SJCRH30 (cell line): ENCODE data around the gene FAM184A. TPM values are rescaled to one million over a fixed set of nuclear protein-coding genes. Genes with fewer than 3 reads are reported as not detected.
"Not testable (repeated sequence)": the region's sequence is repeated elsewhere in the genome, so short reads cannot be mapped to it uniquely, and the experiment has no call there.

Source experiments
- DNase-seq, 2 experiments: peaks; one replicate each; pipeline ENCODE4 v3.0.0-alpha.2; 2015 to 2020
- H3K27ac ChIP-seq: fragments of 250-450 bp; sonication (Bioruptor Pico); 2 replicates; pipeline ENCODE4 v1.5.1; 2020; ENCODE audit warnings: mild to moderate bottlenecking, moderate library complexity
- H3K27me3 ChIP-seq: fragments of 250-450 bp; sonication (Bioruptor Pico); 2 replicates; pipeline ENCODE4 v1.5.1; 2020; ENCODE audit warnings: mild to moderate bottlenecking, moderate library complexity
- H3K36me3 ChIP-seq: fragments of 250-450 bp; sonication (Bioruptor Pico); 2 replicates; pipeline ENCODE4 v1.5.1; 2020; ENCODE audit warnings: mild to moderate bottlenecking, moderate library complexity
- H3K4me1 ChIP-seq: fragments of 250-450 bp; sonication (Bioruptor Pico); 2 replicates; pipeline ENCODE4 v1.5.1; 2020; ENCODE audit warnings: mild to moderate bottlenecking, moderate library complexity
- H3K4me3 ChIP-seq: fragments of 250-450 bp; sonication (Bioruptor Pico); 2 replicates; pipeline ENCODE4 v1.5.1; 2020; ENCODE audit warnings: mild to moderate bottlenecking, moderate library complexity
- H3K9me3 ChIP-seq: fragments of 250-450 bp; sonication (Bioruptor Pico); replicated peaks from 2 replicates; pipeline ENCODE4 v1.5.1; 2020; ENCODE audit warnings: mild to moderate bottlenecking, moderate library complexity
- total RNA-seq: library from RNA; depleted of rRNA; stranded (reverse); fragments of >200 nt; shearing (Covaris generic); gene quantifications from 2 replicates; pipeline ENCODE4 v1.2.3, GENCODE V29; 2014

Gene FAM184A
- total RNA-seq, 1 experiment from 2014 or later: 11.3 TPM

GRCh38 chr6:119028091-119028490 is 50.4 kb downstream of the FAM184A start:
- H3K36me3 ChIP-seq: no peaks in the 10 kb centered on the region
- no peaks in the 10 kb centered on the region; the same call in 1 of the 2 replicates for H3K9me3 ChIP-seq
- no peaks in the 10 kb centered on the region for H3K27me3 ChIP-seq
- no peaks in the 10 kb centered on the region for H3K4me1 ChIP-seq
- no peak overlapping the region for H3K27ac ChIP-seq
- H3K4me3 ChIP-seq: no peak overlapping the region
- peak; percentile 6 to 32 for DNase-seq

GRCh38 chr6:119027465-119027864 is 51.0 kb downstream of the FAM184A start:
- Histone ChIP-seq H3K36me3 (no peaks in the 10 kb centered on the region), H3K9me3 (no peaks in the 10 kb centered on the region; the same call in 1 of the 2 replicates), H3K4me3 (no peak overlapping the region)

GRCh38 chr6:119026822-119027221 is 51.6 kb downstream of the FAM184A start:
- no peaks in the 10 kb centered on the region for H3K4me1 ChIP-seq
- no peaks in the 10 kb centered on the region for H3K36me3 ChIP-seq
- DNase-seq: no peak
- H3K9me3 ChIP-seq: no peaks in the 10 kb centered on the region; the same call in 1 of the 2 replicates
- no peaks in the 10 kb centered on the region for H3K27me3 ChIP-seq
- no peak overlapping the region for H3K4me3 ChIP-seq
- no peak overlapping the region for H3K27ac ChIP-seq

More at GRCh38 chr6:119027465-119027864, 51.0 kb downstream of the FAM184A start:
- H3K4me1 ChIP-seq: no peaks in the 10 kb centered on the region
- H3K27me3 ChIP-seq: no peaks in the 10 kb centered on the region
- H3K27ac ChIP-seq: no peak overlapping the region
- DNase-seq: no peak

- H3K9me3 ChIP-seq: no peaks in the 10 kb centered on the region; the same call in 1 of the 2 replicates
- no peak for DNase-seq
- no peak overlapping the region for H3K4me3 ChIP-seq
- no peak overlapping the region for H3K27ac ChIP-seq
- H3K27me3 ChIP-seq: no peaks in the 10 kb centered on the region
- H3K36me3 ChIP-seq: no peaks in the 10 kb centered on the region
- H3K4me1 ChIP-seq: no peaks in the 10 kb centered on the region
Observed at GRCh38 chr6:119025793-119026192, 52.7 kb downstream of the FAM184A start.

GRCh38 chr6:119024111-119024510 is 54.4 kb downstream of the FAM184A start:
- H3K4me1 ChIP-seq: no peaks in the 10 kb centered on the region
- no peaks in the 10 kb centered on the region for H3K36me3 ChIP-seq
- no peak overlapping the region for H3K27ac ChIP-seq
- H3K9me3 ChIP-seq: no peaks in the 10 kb centered on the region; the same call in 1 of the 2 replicates
- no peak overlapping the region for H3K4me3 ChIP-seq
- H3K27me3 ChIP-seq: no peaks in the 10 kb centered on the region
- DNase-seq: no peak

- H3K4me3 ChIP-seq: no peak overlapping the region
- DNase-seq: peak in 1 of 2 experiments; percentile 11
- no peaks in the 10 kb centered on the region for H3K36me3 ChIP-seq
- no peaks in the 10 kb centered on the region; the same call in 1 of the 2 replicates for H3K9me3 ChIP-seq
- H3K4me1 ChIP-seq: no peaks in the 10 kb centered on the region
- H3K27me3 ChIP-seq: no peaks in the 10 kb centered on the region
- no peak overlapping the region for H3K27ac ChIP-seq
Observed at GRCh38 chr6:119022796-119023195, 55.7 kb downstream of the FAM184A start.

GRCh38 chr6:119020597-119021561 is 57.6 kb downstream of the FAM184A start:
- Histone ChIP-seq H3K9me3 (no peaks in the 10 kb centered on the region), H3K27ac (no peak overlapping the region), H3K27me3 (no peaks in the 10 kb centered on the region), H3K4me3 (no peak overlapping the region), H3K4me1 (no peaks in the 10 kb centered on the region), H3K36me3 (no peaks in the 10 kb centered on the region)
- no peak for DNase-seq

- H3K27me3 ChIP-seq, DNase-seq, H3K36me3 ChIP-seq, H3K4me1 ChIP-seq, H3K4me3 ChIP-seq, H3K9me3 ChIP-seq, H3K27ac ChIP-seq: not testable (repeated sequence)
Observed at GRCh38 chr6:119015165-119015564, 63.3 kb downstream of the FAM184A start.

- no peak overlapping the region for H3K27ac ChIP-seq
- H3K36me3 ChIP-seq: peaks cover 10% of the 10 kb centered on the region; the same call in 1 of the 2 replicates
- DNase-seq: peak; percentile 27 to 46
- H3K27me3 ChIP-seq: no peaks in the 10 kb centered on the region
- peaks cover 4% of the 10 kb centered on the region for H3K4me1 ChIP-seq
- H3K9me3 ChIP-seq: no peaks in the 10 kb centered on the region
- no peak overlapping the region for H3K4me3 ChIP-seq
Observed at GRCh38 chr6:119012521-119012920, 65.9 kb downstream of the FAM184A start.

GRCh38 chr6:119009266-119009665 is 69.2 kb downstream of the FAM184A start:
- not testable (repeated sequence) for H3K9me3 ChIP-seq, H3K4me1 ChIP-seq, H3K27ac ChIP-seq, DNase-seq, H3K4me3 ChIP-seq, H3K36me3 ChIP-seq, H3K27me3 ChIP-seq

- Histone ChIP-seq H3K4me3 (no peak overlapping the region), H3K4me1 (no peaks in the 10 kb centered on the region), H3K27me3 (no peaks in the 10 kb centered on the region), H3K36me3 (peaks cover 10% of the 10 kb centered on the region; the same call in 1 of the 2 replicates), H3K27ac (no peak overlapping the region), H3K9me3 (no peaks in the 10 kb centered on the region)
- no peak for DNase-seq
Observed at GRCh38 chr6:119006974-119007373, 71.5 kb downstream of the FAM184A start.

- Histone ChIP-seq H3K4me3 (no peak overlapping the region), H3K4me1 (no peaks in the 10 kb centered on the region), H3K9me3 (no peaks in the 10 kb centered on the region), H3K27ac (no peak overlapping the region), H3K27me3 (no peaks in the 10 kb centered on the region), H3K36me3 (no peaks in the 10 kb centered on the region)
- no peak for DNase-seq
Observed at GRCh38 chr6:119002069-119002468, 76.4 kb downstream of the FAM184A start.

GRCh38 chr6:118999494-119000040 is 78.9 kb downstream of the FAM184A start:
- Histone ChIP-seq H3K9me3 (no peaks in the 10 kb centered on the region), H3K4me3 (no peak overlapping the region), H3K27ac (no peak overlapping the region), H3K27me3 (no peaks in the 10 kb centered on the region), H3K4me1 (no peaks in the 10 kb centered on the region), H3K36me3 (no peaks in the 10 kb centered on the region)
- no peak for DNase-seq

- H3K36me3 ChIP-seq, H3K27me3 ChIP-seq, H3K4me3 ChIP-seq, DNase-seq, H3K9me3 ChIP-seq, H3K4me1 ChIP-seq, H3K27ac ChIP-seq: not testable (repeated sequence)
Observed at GRCh38 chr6:118997426-118997825, 81.0 kb downstream of the FAM184A start.

- no peaks in the 10 kb centered on the region for H3K4me1 ChIP-seq
- no peak for DNase-seq
- no peaks in the 10 kb centered on the region for H3K36me3 ChIP-seq
- H3K27ac ChIP-seq: no peak overlapping the region
- no peak overlapping the region for H3K4me3 ChIP-seq
- H3K27me3 ChIP-seq: no peaks in the 10 kb centered on the region
- no peaks in the 10 kb centered on the region for H3K9me3 ChIP-seq
Observed at GRCh38 chr6:118996289-118996820, 82.1 kb downstream of the FAM184A start.
